HEK293T (cell line): ENCODE data around the gene METTL22.

Experiments
- ARNT ChIP-seq: fragments of 450-650 bp; IDR thresholded peaks from 2 replicates; pipeline ENCODE4 v1.6.1; 2017; ENCODE audit warnings: mild to moderate bottlenecking
- BHLHE40 ChIP-seq: fragments of 450-650 bp; IDR thresholded peaks from 2 replicates; pipeline ENCODE4 v1.6.1; 2016; ENCODE audit warnings: mild to moderate bottlenecking, moderate library complexity, borderline replicate concordance
- CTBP1 ChIP-seq: fragments of 450-650 bp; IDR thresholded peaks from 2 replicates; pipeline ENCODE4 v1.6.1; 2016; ENCODE audit warnings: borderline replicate concordance
- ELF4 ChIP-seq: fragments of 450-650 bp; IDR thresholded peaks from 2 replicates; pipeline ENCODE4 v1.6.1; 2017; ENCODE audit warnings: antibody characterized with exemption
- FOXK2 ChIP-seq: fragments of 450-650 bp; IDR thresholded peaks from 2 replicates; pipeline ENCODE4 v1.6.1; 2016; ENCODE audit warnings: mild to moderate bottlenecking
- FOXM1 ChIP-seq: fragments of 450-650 bp; IDR thresholded peaks from 2 replicates; pipeline ENCODE4 v1.6.1; 2017; ENCODE audit warnings: mild to moderate bottlenecking, borderline replicate concordance
- HDGF ChIP-seq: fragments of 450-650 bp; IDR thresholded peaks from 2 replicates; pipeline ENCODE4 v1.6.1; 2017; ENCODE audit warnings: antibody characterized with exemption, borderline replicate concordance
- NFRKB ChIP-seq: fragments of 450-650 bp; IDR thresholded peaks from 2 replicates; pipeline ENCODE4 v1.6.1; 2016; ENCODE audit warnings: mild to moderate bottlenecking, moderate library complexity
- SP1 ChIP-seq: fragments of 450-650 bp; IDR thresholded peaks from 2 replicates; pipeline ENCODE4 v1.6.1; 2017
- SUZ12 ChIP-seq: fragments of 450-650 bp; IDR thresholded peaks from 2 replicates; pipeline ENCODE4 v1.6.1; 2016; ENCODE audit warnings: mild to moderate bottlenecking
- TARDBP ChIP-seq: fragments of 450-650 bp; IDR thresholded peaks from 2 replicates; pipeline ENCODE4 v1.6.1; 2016
- TF ChIP-seq, protein P1 (sequence below): fragments of 450-650 bp; IDR thresholded peaks from 2 replicates; pipeline ENCODE4 v1.6.1; 2016

DNA sequence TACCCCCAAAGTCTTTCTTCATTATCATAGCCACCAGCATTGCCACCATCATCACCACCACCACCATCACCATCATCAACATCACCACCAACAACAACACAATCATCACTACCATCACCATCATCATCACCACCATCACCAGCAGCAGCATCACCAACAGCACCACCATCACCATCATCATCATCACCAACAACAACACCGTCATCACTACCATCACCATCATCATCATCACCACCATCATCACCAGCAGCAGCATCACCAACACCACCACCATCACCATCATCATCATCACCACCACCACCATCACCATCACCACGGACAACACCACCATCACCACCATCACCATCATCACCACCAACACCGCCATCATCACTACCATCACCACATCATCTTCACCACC is 30.7 kb upstream of the METTL22 start:
- TF ChIP-seq TARDBP = no peak
- no peak for TF ChIP-seq FOXK2
- no peak for TF ChIP-seq BHLHE40
- TF ChIP-seq FOXM1 = no peak
- no peak for TF ChIP-seq HDGF
- TF ChIP-seq ELF4 = no peak
- no peak for TF ChIP-seq SP1
- TF ChIP-seq SUZ12 = no peak
- TF ChIP-seq CTBP1 = no peak
- TF ChIP-seq, protein P1, sequence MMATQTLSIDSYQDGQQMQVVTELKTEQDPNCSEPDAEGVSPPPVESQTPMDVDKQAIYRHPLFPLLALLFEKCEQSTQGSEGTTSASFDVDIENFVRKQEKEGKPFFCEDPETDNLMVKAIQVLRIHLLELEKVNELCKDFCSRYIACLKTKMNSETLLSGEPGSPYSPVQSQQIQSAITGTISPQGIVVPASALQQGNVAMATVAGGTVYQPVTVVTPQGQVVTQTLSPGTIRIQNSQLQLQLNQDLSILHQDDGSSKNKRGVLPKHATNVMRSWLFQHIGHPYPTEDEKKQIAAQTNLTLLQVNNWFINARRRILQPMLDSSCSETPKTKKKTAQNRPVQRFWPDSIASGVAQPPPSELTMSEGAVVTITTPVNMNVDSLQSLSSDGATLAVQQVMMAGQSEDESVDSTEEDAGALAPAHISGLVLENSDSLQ = no peak
- TF ChIP-seq NFRKB = no peak
- no peak for TF ChIP-seq ARNT
